Breast epithelium (tissue), 3 donors: Measurements from ENCODE around the gene TCP10L.

ENCODE experiments used
- POLR2A ChIP-seq: fragments of 450-650 bp; IDR thresholded peaks from one replicate; pipeline ENCODE4 v1.6.1; 2016; ENCODE audit warnings: antibody characterized with exemption, mild to moderate bottlenecking, moderate library complexity
- TF ChIP-seq, protein P1 (sequence below), 3 donors: fragments of 450-650 bp; IDR thresholded peaks; one replicate each; pipeline ENCODE4 v1.5.1; 2016 to 2017; ENCODE audit warnings: antibody characterized with exemption in 3 of 3, mild to moderate bottlenecking in 3 of 3, moderate library complexity in 3 of 3

DNA sequence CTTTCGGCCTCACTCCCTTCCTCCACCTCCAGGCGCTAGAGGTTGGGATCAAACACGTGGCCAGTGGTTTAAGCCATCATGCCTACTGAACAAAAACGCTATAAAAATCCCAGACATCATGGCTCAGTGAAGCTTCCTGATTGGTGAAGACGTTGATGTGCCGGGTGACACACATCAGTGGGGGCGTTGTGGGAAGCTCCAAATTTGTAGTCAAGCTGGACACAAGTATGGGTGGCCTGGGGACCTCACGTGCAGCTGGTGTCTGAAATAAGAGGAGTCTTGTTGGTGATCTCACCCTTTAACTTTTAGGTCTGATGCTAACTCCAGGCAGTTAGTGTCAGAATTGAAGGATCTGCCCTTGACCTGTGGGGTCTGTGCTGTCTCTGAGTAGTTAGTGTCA is 20.1 kb upstream of the TCP10L start:
- TF ChIP-seq, protein P1, sequence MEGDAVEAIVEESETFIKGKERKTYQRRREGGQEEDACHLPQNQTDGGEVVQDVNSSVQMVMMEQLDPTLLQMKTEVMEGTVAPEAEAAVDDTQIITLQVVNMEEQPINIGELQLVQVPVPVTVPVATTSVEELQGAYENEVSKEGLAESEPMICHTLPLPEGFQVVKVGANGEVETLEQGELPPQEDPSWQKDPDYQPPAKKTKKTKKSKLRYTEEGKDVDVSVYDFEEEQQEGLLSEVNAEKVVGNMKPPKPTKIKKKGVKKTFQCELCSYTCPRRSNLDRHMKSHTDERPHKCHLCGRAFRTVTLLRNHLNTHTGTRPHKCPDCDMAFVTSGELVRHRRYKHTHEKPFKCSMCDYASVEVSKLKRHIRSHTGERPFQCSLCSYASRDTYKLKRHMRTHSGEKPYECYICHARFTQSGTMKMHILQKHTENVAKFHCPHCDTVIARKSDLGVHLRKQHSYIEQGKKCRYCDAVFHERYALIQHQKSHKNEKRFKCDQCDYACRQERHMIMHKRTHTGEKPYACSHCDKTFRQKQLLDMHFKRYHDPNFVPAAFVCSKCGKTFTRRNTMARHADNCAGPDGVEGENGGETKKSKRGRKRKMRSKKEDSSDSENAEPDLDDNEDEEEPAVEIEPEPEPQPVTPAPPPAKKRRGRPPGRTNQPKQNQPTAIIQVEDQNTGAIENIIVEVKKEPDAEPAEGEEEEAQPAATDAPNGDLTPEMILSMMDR (IDR thresholded peaks at IDR 0.05) = no peak
- TF ChIP-seq POLR2A = no peak
